HG03460 (cell line): ENCODE data around the gene MSTN.

Experiments
- ATAC-seq: cut with Tn5 transposase; IDR thresholded peaks from one replicate; pipeline ENCODE4 v1.9.1; 2021; ENCODE audit not compliant: unreplicated experiment

MSTN gene

GRCh38 chr2:190062601-190063000 lies at the start of gene MSTN:
Gene MSTN (minus strand): TSS chr2:190062729. CDS start chr2:190062596, 133 bp downstream.
- ATAC-seq: no peak

DNA sequence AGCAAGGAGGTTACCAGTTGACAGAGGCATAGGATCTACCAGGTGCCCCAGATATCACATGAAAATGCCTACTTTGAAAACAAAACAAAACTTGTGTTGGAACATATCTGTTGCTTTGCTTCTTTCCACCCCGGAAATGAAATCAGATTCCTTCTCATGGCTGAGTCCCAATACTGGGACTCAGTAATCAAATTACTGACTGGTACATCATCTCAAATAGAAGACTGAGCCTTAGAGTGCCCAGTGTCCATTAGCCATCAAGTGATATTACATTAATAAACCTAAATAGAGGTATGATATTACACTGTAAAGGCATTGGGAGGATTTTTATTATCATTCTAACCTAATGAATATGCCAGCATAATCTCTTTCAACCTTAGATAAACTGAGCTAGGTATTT lies 48.6 kb upstream of the MSTN start:
- ATAC-seq: no peak

DNA sequence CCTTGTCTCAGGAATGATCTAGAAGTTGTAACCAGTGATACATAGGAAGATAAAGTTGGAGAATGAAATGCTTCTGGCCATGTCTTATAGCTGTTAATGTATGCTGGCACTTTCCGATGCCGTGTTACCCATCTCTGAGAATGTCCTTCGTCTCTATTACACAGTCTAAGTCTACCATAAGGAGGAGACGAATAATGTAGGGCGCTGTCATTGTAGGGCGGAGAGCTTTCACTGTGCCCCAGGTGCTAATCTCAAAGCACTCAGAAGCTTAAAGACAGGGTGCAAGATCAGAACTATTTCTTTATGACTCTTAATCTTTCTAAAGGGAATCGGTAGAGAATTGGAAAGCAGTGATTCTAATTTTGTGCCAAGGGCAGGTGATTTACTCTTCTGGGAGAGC lies 48.2 kb upstream of the MSTN start:
- no peak for ATAC-seq

GRCh38 chr2:190110131-190110530 lies 47.6 kb upstream of the MSTN start:
- no peak for ATAC-seq

- no peak for ATAC-seq
Observed at GRCh38 chr2:190107409-190107808, 44.9 kb upstream of the MSTN start.

GRCh38 chr2:190106783-190107182 lies 44.3 kb upstream of the MSTN start:
- no peak for ATAC-seq

DNA sequence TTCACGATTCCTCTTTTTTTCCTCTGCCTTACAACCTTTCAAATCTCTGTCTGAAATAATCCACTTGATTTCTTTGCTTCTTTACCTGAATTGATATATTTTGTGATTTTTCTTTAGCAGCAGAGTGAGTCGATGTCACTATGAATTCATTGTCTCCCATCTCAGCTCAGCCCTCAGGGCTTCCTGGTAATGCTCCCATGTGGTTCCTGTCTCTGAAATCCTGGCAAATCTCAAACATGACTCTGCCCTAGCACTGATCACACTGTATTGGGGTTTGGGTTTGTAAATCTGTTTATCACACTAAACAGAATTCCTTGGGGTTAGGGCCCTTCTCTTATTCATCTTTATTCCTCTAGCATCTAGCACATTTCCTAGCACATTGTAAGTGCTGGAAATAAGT lies 43.0 kb upstream of the MSTN start:
- ATAC-seq: no peak

- ATAC-seq: no peak
Observed at GRCh38 chr2:190103144-190103543, 40.6 kb upstream of the MSTN start.

DNA sequence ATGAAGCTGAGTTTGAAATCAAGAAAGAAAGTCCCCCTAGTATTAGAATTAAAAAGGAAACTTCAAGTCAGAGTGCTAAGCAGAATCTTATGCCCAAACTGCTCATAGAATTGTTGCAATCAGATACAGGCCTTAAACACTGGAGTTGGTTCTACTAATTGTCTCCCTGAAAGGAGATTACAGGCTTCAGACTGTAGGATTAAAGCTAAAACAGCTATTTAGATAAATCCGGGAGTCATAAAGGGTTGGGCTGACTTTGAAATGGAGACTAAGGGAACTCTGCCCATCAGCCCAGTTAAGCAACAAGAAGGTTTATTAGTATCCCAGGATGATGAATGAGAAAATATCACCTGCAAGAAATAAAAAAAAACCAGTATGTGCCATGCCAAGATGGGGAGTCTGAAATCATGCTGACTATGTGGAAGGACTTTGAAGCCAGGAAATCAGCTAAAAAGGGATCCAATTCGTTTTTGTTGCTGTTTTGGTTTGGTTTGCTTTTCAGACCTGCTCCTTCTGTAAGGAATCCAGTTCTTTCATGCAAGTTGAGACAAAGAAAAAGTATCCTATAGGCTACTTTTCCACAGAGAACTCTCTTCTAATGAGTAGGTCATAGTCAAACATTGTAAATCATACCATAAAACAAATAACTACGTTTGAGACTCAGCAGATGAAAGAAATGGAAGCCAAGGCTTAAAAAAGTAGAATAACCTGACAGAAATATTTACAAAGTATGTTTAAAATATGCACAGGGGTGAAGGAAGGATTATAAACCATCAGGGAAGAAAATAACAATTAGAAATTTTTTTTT lies 37.6 kb upstream of the MSTN start:
- ATAC-seq: no peak

DNA sequence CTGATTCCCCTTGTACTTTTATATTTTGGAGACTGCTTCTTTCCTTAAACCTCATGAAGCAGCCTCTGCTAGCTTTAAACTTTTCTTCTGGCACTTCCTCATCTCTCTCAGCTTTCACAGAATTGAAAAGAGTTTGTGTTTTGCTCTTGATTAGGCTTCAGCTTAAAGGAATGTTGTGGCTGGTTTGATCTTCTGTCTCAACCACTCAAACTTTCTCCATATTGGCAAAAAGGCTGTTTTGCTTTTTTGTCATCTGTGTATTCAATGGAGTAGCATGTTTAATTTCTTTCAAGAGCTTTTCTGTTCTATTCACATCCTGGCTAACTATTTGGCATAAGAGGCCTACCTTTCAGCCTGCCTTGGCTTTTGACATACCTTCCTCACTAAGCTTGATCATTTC lies 36.3 kb upstream of the MSTN start:
- ATAC-seq: no peak

GRCh38 chr2:190097115-190097514 lies 34.6 kb upstream of the MSTN start:
- ATAC-seq: no peak

DNA sequence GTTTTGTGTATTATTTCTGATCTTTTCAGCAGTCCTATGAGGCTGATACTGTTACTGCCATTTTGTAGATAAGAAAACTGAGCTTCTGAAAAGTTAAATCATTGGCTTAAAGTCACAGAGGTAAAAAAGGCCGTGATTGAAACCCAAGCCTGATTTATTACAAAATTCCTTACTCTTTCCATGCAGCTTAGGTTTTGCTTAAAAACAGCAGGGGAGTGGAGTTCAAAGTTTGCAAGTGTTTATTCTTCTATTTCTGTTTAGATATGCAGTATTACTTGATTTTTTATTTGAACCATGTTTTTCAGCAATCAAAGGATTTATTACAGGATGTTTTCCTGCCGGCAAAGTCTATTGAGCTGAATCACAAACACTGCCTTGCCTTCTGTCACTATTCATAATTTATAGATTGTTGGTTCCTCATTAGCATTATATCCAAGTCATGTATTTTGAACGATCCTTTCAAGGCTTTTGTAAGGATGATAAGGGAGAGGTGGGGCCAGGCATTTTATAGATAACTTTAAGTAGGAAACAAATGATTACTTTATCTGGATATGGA lies 31.9 kb upstream of the MSTN start:
- ATAC-seq: no peak

DNA sequence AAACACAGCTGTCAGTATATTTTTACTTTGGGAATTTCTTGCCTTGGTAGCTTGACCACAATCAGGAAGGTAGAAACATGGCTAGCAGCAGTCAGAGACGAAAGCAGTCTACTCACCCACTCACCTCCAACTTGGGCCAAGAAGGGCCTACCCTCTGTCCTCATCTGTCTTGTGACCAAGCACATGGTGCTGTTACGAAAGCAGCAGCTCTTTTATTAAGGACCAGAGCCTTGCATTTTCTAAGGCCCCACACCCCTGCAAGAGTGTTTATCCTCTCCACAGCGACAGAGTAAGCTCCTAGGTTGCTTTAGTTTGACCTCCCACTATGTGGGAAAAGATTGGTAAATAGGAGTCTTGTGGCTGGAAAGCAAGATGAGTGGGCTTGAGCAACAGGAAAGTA lies 31.3 kb upstream of the MSTN start:
- ATAC-seq: no peak

GRCh38 chr2:190090148-190090547 lies 27.6 kb upstream of the MSTN start:
- ATAC-seq: no peak

DNA sequence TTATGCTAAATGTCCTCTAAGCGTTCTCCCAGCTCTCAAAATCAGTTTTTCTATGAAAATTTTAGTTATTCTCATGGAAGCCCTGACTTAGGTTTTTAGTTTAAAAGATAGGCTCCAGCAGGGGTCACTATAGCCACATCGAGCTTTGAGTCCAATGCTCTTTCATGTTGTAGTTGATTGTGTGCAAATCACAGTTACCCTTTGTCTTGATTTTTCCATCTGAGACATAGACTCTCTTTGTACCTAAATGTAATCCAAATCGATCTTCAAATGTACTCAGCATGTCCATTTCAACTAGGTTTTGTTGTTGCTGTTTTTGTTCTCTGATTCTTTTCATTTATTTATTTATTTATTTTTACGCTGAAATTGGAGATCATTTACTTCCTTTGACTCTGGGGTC lies 26.4 kb upstream of the MSTN start:
- ATAC-seq: no peak

- no peak for ATAC-seq
Observed at GRCh38 chr2:190084704-190085103, 22.2 kb upstream of the MSTN start.

DNA sequence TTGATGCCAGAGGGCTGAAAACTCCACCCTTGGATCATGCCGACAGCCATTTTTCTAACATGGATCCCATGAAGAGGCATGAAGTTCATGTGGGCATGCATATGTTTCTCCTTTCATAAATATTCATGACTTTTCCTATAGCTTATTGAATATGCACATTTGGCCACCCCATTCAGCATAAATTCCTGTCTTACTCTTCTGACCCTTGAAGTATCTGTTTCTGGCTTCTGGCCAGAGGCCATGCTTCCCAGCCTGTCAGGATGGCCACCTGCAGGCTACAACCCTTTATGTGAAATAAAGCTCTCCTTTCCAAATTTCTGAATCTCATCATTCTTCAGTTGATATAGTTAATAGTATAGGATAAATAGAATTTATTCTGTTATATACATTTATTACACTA lies 19.6 kb upstream of the MSTN start:
- no peak for ATAC-seq

- no peak for ATAC-seq
Observed at GRCh38 chr2:190080527-190081049, 18.1 kb upstream of the MSTN start.

DNA sequence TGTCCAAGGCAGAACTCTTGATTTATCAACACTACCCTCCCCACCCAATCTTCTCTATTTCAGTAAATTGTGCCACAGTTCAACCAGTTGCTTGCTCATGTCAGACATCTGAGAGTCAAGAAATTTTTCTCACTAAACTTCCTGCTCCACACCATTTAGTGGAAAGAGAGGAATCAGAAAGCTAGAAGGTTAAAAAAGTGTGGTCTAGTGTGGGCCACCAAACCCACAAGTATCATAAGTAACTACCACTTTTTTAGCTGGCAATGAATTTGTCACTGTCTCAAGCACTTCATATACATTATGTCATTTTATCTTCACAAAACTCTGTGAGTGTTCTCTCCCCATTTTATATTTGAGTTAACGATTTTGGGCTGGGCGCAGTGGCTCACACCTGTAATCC lies 16.6 kb upstream of the MSTN start:
- no peak for ATAC-seq

DNA sequence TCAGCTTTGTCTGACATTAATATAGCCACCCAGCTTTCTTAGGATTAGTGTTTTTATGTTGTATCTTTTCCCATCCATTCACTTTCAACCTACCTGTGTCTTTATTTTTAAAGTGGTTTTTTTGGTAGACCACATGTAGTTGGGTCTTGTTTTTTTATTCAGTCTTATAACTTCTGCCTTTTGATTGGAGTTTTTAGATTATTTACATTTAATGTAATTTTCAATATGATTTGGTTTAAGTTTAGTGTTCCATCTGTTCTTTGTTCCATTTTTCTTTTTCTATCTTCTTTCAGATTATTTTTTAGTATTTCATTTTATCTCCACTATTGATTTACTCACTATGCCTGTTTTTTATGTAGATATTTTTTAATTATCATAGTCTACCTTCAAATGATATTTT lies 13.1 kb upstream of the MSTN start:
- no peak for ATAC-seq

GRCh38 chr2:190069936-190070696 lies 7.6 kb upstream of the MSTN start:
- no peak for ATAC-seq

DNA sequence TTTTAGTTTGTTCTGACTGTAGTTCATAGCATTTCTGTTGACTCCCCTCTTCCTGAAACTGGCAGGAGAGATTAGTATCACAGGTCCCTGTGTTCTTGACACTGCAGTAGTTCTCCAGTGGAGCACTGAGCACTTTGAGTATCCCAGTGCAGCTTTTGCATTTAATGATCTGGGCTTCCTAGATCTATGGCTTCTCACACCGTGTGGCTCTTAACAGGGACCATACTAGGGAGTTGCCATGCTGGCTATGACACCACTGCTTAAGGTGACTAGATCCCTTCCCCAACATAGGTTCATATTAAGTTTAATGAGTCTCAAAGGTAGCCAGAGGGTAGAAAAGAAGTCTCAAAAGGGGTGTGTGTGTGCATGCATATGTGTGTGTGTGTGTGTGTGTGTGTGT lies 6.2 kb upstream of the MSTN start:
- no peak for ATAC-seq
